ENCODE data around the gene DSG3. TPM values are rescaled to one million over a fixed set of nuclear protein-coding genes. Genes with fewer than 3 reads are reported as not detected.

DSG3 gene
- total RNA-seq, 1 experiment from 2014 or later = 0.04 TPM

GRCh38 chr18:31497836-31498573 lies 50.5 kb downstream of the DSG3 start, which contains the start of gene DSG2:
Gene DSG2, plus strand, starts transcription at chr18:31498177. Its CDS starts 75 bp downstream, at chr18:31498252.
- peak within 1 kb of the TSS; percentile 91 for H3K9ac ChIP-seq (ENCODE audit: extremely low read depth, insufficient read length, low read length)
- peaks cover 21% of the 10 kb centered on the region; the same call in 1 of the 2 replicates for H3K79me2 ChIP-seq (ENCODE audit: insufficient read depth, low read length)
- H3K9me3 Mint-ChIP-seq = peaks cover 0 to 2% of the 10 kb centered on the region in 2 experiments; a peak in 1 of 5 replicates
- H3K14ac ChIP-seq (ENCODE audit: insufficient read depth, low read length) = peak within 1 kb of the TSS; percentile 99
- peak within 1 kb of the TSS; percentile 97 for H2BK120ac ChIP-seq (ENCODE audit: low read depth, low read length, poor library complexity, severe bottlenecking)
- peaks cover 4% of the 10 kb centered on the region for H3K23me2 ChIP-seq (ENCODE audit: insufficient read length, low read depth, low read length, poor library complexity, severe bottlenecking)
- no peak within 1 kb of the TSS for H2BK20ac ChIP-seq (ENCODE audit: low read depth, low read length, poor library complexity, severe bottlenecking)
- peak within 1 kb of the TSS; percentile 20 for H4K5ac ChIP-seq (ENCODE audit: insufficient read length, low read depth, low read length)
- H2AFZ ChIP-seq (ENCODE audit: low read length) = peak within 1 kb of the TSS; percentile 44
- peaks cover 0 to 2% (median 0%) of the 10 kb centered on the region in 3 experiments; a peak in 4 of 7 replicates for H3K36me3 Mint-ChIP-seq (ENCODE audit: insufficient read depth in 1 of 3, low read depth in 3 of 3)
- H3K79me1 ChIP-seq (ENCODE audit: insufficient read depth, low read depth, low read length, poor library complexity, severe bottlenecking) = peaks cover 4% of the 10 kb centered on the region
- peak; percentile 93 for DNase-seq
- no peaks in the 10 kb centered on the region for H4K20me1 ChIP-seq (ENCODE audit: control insufficient read depth, insufficient read depth, insufficient read length)
- no peak within 1 kb of the TSS for H2BK15ac ChIP-seq (ENCODE audit: low read depth, low read length)
- no peak within 1 kb of the TSS for H3K56ac ChIP-seq (ENCODE audit: insufficient read length, low read depth, low read length)
- H3T11ph ChIP-seq (ENCODE audit: low read length) = no peak within 1 kb of the TSS
- peak within 1 kb of the TSS; percentile 89; the same call in 1 of the 2 replicates for H3K4ac ChIP-seq (ENCODE audit: low read depth, low read length)
- WGBS (ENCODE audit: extremely low coverage, insufficient read length, low lambda C conversion rate) = no CpG with 5 or more reads among the region's 79 CpGs
- H2AK5ac ChIP-seq (ENCODE audit: insufficient read length, low read length) = no peak within 1 kb of the TSS
- no peak for TF ChIP-seq CTCF (conservative IDR thresholded peaks at IDR 0.05)
- peaks cover 3% of the 10 kb centered on the region; the same call in 1 of the 2 replicates for H3K4me1 ChIP-seq (ENCODE audit: insufficient read depth, low read length)
- peak within 1 kb of the TSS; percentile 71 for H3K4me2 ChIP-seq (ENCODE audit: insufficient read depth, insufficient read length, low read length)
- H3K23ac ChIP-seq (ENCODE audit: insufficient read length, low read depth, low read length) = no peak within 1 kb of the TSS
- no peaks in the 10 kb centered on the region for H3K27me3 ChIP-seq (ENCODE audit: insufficient read depth, low read length)
- no peak within 1 kb of the TSS for H4K8ac ChIP-seq (replicated peaks; ENCODE audit: insufficient read length, low read depth, low read length)
- H3K4me3 Mint-ChIP-seq = peak within 1 kb of the TSS; percentile 96 to 97
- peak within 1 kb of the TSS; percentile 88 for H4K91ac ChIP-seq (ENCODE audit: insufficient read length, low read depth, low read length)
- peak within 1 kb of the TSS; percentile 74 for H2BK5ac ChIP-seq (ENCODE audit: insufficient read length, low read length)
- H2BK12ac ChIP-seq (ENCODE audit: insufficient read length, low read depth, low read length) = peak within 1 kb of the TSS; percentile 18
- peaks cover 27 to 30% of the 10 kb centered on the region in 2 experiments for H3K4me1 Mint-ChIP-seq
- peak within 1 kb of the TSS; percentile 99 for H3K18ac ChIP-seq (ENCODE audit: insufficient read length, low read depth, low read length)
- H3K9me3 ChIP-seq (ENCODE audit: control insufficient read depth, low read depth, low read length) = no peaks in the 10 kb centered on the region
- H3K27ac ChIP-seq (ENCODE audit: insufficient read length, low read depth, low read length) = peak within 1 kb of the TSS; percentile 67
- H3K27ac Mint-ChIP-seq = peak within 1 kb of the TSS; percentile 95 to 99 (median 98)
- H3K27me3 Mint-ChIP-seq (ENCODE audit: low read depth) = peaks cover 3% of the 10 kb centered on the region
